GM23338 (cell line): ENCODE results near the gene POLR2A. TPM values are rescaled to one million over a fixed set of nuclear protein-coding genes. Genes with fewer than 3 reads are reported as not detected.

Experiments used
- ATAC-seq: fragments of 200-7000 bp; cut with Tn5 transposase; 3 replicates; pipeline ENCODE4 v1.9.1; 2020
- DNase-seq: peaks from one replicate; pipeline ENCODE4 v3.0.0-alpha.2; 2015; ENCODE audit warnings: low spot score
- H2AFZ ChIP-seq: fragments of 200-600 bp; sonication (generic); 2 replicates; pipeline ENCODE4 v1.8.0; 2016; ENCODE audit warnings: antibody characterized with exemption, mild to moderate bottlenecking, moderate library complexity
- H3F3A ChIP-seq: fragments of 200-600 bp; sonication (generic); replicated peaks from 2 replicates; pipeline ENCODE4 v1.8.0; 2017; ENCODE audit warnings: antibody characterized with exemption, mixed run types, low read depth
- H3K27ac ChIP-seq: fragments of 200-600 bp; sonication (generic); 2 replicates; pipeline ENCODE4 v1.6.1; 2016; ENCODE audit warnings: low read depth
- H3K27me3 ChIP-seq: fragments of 200-600 bp; sonication (generic); 2 replicates; pipeline ENCODE4 v1.8.0; 2016; ENCODE audit warnings: mild to moderate bottlenecking, mixed run types, moderate library complexity; ENCODE audit not compliant: insufficient read depth
- H3K36me3 ChIP-seq: fragments of 200-600 bp; sonication (generic); 2 replicates; pipeline ENCODE4 v1.8.0; 2016; ENCODE audit warnings: mild to moderate bottlenecking; ENCODE audit not compliant: insufficient read depth
- H3K4me1 ChIP-seq: fragments of 200-600 bp; sonication (generic); 2 replicates; pipeline ENCODE4 v1.8.0; 2016; ENCODE audit warnings: mild to moderate bottlenecking, moderate library complexity; ENCODE audit not compliant: insufficient read depth
- H3K4me2 ChIP-seq: fragments of 200-600 bp; sonication (generic); 2 replicates; pipeline ENCODE4 v1.7.1; 2017; ENCODE audit warnings: mixed run types
- H3K4me3 ChIP-seq: fragments of 200-600 bp; sonication (generic); 2 replicates; pipeline ENCODE4 v1.6.1; 2016; ENCODE audit warnings: mixed run types
- H3K79me2 ChIP-seq: fragments of 200-600 bp; sonication (generic); replicated peaks from 2 replicates; pipeline ENCODE4 v1.8.0; 2017; ENCODE audit warnings: mild to moderate bottlenecking; ENCODE audit not compliant: insufficient read depth
- H3K9me2 ChIP-seq: fragments of 200-600 bp; sonication (generic); 2 replicates; pipeline ENCODE4 v1.8.0; 2017; ENCODE audit not compliant: insufficient read depth
- H4K20me1 ChIP-seq: fragments of 200-600 bp; sonication (generic); replicated peaks from 2 replicates; pipeline ENCODE4 v1.8.0; 2017; ENCODE audit warnings: mild to moderate bottlenecking; ENCODE audit not compliant: insufficient read depth
- H3K27ac Mint-ChIP-seq: 2 replicates; pipeline ENCODE4 v1.8.0; 2020; ENCODE audit warnings: inconsistent platforms, mild to moderate bottlenecking, moderate library complexity, mixed read lengths
- H3K27me3 Mint-ChIP-seq: 3 replicates; pipeline ENCODE4 v1.8.0; 2022; ENCODE audit warnings: low read depth, mild to moderate bottlenecking, moderate library complexity, mixed read lengths, inconsistent platforms; ENCODE audit not compliant: insufficient read depth, poor library complexity
- H3K36me3 Mint-ChIP-seq: 3 replicates; pipeline ENCODE4 v1.8.0; 2021; ENCODE audit warnings: low read depth, mild to moderate bottlenecking, inconsistent platforms, moderate library complexity, mixed read lengths
- H3K4me1 Mint-ChIP-seq: 3 replicates; pipeline ENCODE4 v1.8.0; 2020; ENCODE audit warnings: mild to moderate bottlenecking, inconsistent platforms, mixed read lengths
- H3K4me3 Mint-ChIP-seq: 3 replicates; pipeline ENCODE4 v1.8.0; 2021; ENCODE audit warnings: moderate library complexity, mild to moderate bottlenecking, inconsistent platforms, mixed read lengths
- H3K9me3 Mint-ChIP-seq: 3 replicates; pipeline ENCODE4 v1.8.0; 2020; ENCODE audit warnings: moderate library complexity, mild to moderate bottlenecking, inconsistent platforms, mixed read lengths
- CREB1 ChIP-seq: fragments of 250-450 bp; sonication (Bioruptor Pico); IDR thresholded peaks from 2 replicates; pipeline ENCODE4 v1.5.0; 2020; ENCODE audit warnings: low read depth, mild to moderate bottlenecking, moderate library complexity
- CTCF ChIP-seq, 2 experiments: fragments of 200-600 bp in 1 of 2; sonication (generic) in 1 of 2; conservative IDR thresholded peaks; 2 replicates each; pipeline versions ENCODE4 v1.5.1 to v1.6.1; 2016 to 2017; ENCODE audit warnings: antibody characterized with exemption in 2 of 2, low read depth in 2 of 2, mild to moderate bottlenecking in 2 of 2, moderate library complexity in 1 of 2
- ETS1 ChIP-seq: IDR thresholded peaks from 2 replicates; pipeline ENCODE4 v1.6.1; 2016; ENCODE audit warnings: antibody characterized with exemption
- EZH2 ChIP-seq: fragments of 200-600 bp; sonication (generic); IDR thresholded peaks from one replicate; pipeline ENCODE4 v1.8.0; 2017; ENCODE audit warnings: antibody characterized with exemption, mild to moderate bottlenecking, low read depth; ENCODE audit not compliant: unreplicated experiment
- EZH2phosphoT487 ChIP-seq: fragments of 200-600 bp; sonication (generic); IDR thresholded peaks from one replicate; pipeline ENCODE4 v1.8.1; 2018; ENCODE audit warnings: antibody characterized with exemption; ENCODE audit not compliant: unreplicated experiment
- JUNB ChIP-seq: IDR thresholded peaks from one replicate; pipeline ENCODE4 v1.6.1; 2016; ENCODE audit warnings: antibody characterized with exemption; ENCODE audit not compliant: unreplicated experiment
- POLR2AphosphoS5 ChIP-seq: IDR thresholded peaks from 2 replicates; pipeline ENCODE4 v1.6.1; 2016; ENCODE audit warnings: antibody characterized with exemption, low read depth
- REST ChIP-seq: IDR thresholded peaks from one replicate; pipeline ENCODE4 v1.6.1; 2018; ENCODE audit warnings: antibody characterized with exemption; ENCODE audit not compliant: unreplicated experiment
- ZNF114 ChIP-seq: fragments of 250-450 bp; sonication (Bioruptor Pico); IDR thresholded peaks from 2 replicates; pipeline ENCODE4 v1.5.0; 2020; ENCODE audit warnings: mild to moderate bottlenecking, moderate library complexity
- ZNF331 ChIP-seq: fragments of 250-450 bp; sonication (Bioruptor Pico); IDR thresholded peaks from 2 replicates; pipeline ENCODE4 v1.5.0; 2020; ENCODE audit warnings: low read depth, mild to moderate bottlenecking, moderate library complexity
- ZNF462 ChIP-seq: fragments of 250-450 bp; sonication (Bioruptor Pico); IDR thresholded peaks from 2 replicates; pipeline ENCODE4 v1.5.0; 2020; ENCODE audit warnings: mild to moderate bottlenecking, moderate library complexity
- polyA plus RNA-seq: library from polyadenylated mRNA; unstranded; fragments of >200 nt; fragmentation: Nextera tagmentation; extraction: Ambion mirVana; gene quantifications from 2 replicates; pipeline ENCODE4 v1.2.1, GENCODE V29; 2016
- total RNA-seq: library from RNA; depleted of rRNA; stranded (reverse); fragments of >200 nt; shearing (Covaris generic); gene quantifications from 2 replicates; pipeline ENCODE4 v1.2.3, GENCODE V29; 2014

The POLR2A gene
- total and polyA plus RNA-seq, 2 experiments from 2014 or later: 56.8 to 151 TPM

GRCh38 chr17:7538050-7538449, 53.9 kb downstream of the POLR2A start:
- H3K4me3 Mint-ChIP-seq: no peak overlapping the region
- no peaks in the 10 kb centered on the region for H4K20me1 ChIP-seq
- H3F3A ChIP-seq: no peaks in the 10 kb centered on the region
- no peaks in the 10 kb centered on the region for H3K9me2 ChIP-seq
- H3K27me3 ChIP-seq: no peaks in the 10 kb centered on the region
- H3K79me2 ChIP-seq: no peaks in the 10 kb centered on the region
- H2AFZ ChIP-seq: no peak overlapping the region
- no peaks in the 10 kb centered on the region for H3K4me1 ChIP-seq
- H3K36me3 ChIP-seq: no peaks in the 10 kb centered on the region
- no peaks in the 10 kb centered on the region for H3K4me1 Mint-ChIP-seq
- ATAC-seq: no peak
- TF ChIP-seq REST (no peak), EZH2 (no peak), POLR2AphosphoS5 (no peak), JUNB (no peak), ZNF114 (CRISPR knock-in tag) (no peak), EZH2phosphoT487 (no peak), CREB1 (CRISPR knock-in tag) (no peak), ZNF331 (CRISPR knock-in tag) (no peak), ZNF462 (CRISPR knock-in tag) (no peak), ETS1 (no peak), CTCF (conservative IDR thresholded peaks at IDR 0.05; ENCODE audit: low read depth in 2 of 2) (no peak)
- no peak overlapping the region for H3K4me3 ChIP-seq
- H3K27ac Mint-ChIP-seq: no peak overlapping the region
- no peak overlapping the region for H3K4me2 ChIP-seq
- no peaks in the 10 kb centered on the region for H3K36me3 Mint-ChIP-seq
- H3K9me3 Mint-ChIP-seq: no peaks in the 10 kb centered on the region
- no peak for DNase-seq
- peaks cover 8% of the 10 kb centered on the region for H3K27me3 Mint-ChIP-seq
- no peak overlapping the region for H3K27ac ChIP-seq
